ENCODE measurements around the gene INPP4B.

INPP4B gene

DNA sequence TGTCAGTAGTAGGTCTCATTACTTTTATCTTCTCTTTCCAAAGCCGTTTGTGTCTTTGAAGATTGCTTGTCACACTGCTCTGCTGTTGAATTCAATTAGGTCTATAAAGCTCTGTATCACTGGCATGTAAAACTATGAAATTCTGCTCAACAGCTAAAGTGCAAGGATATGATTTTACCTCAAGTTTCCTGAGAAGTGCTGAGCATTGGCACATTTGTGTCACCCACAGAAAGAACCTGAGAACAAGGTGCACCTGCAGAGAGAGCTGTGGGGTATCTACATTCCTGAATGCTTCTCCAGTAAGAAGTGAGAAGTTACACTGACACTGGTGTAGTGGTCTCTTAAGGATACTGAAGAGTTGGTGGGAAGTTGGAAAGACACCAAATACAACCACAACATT lies 274.0 kb downstream of the INPP4B start:
- no peak for DNase-seq (ENCODE audit: low spot score)

DNA sequence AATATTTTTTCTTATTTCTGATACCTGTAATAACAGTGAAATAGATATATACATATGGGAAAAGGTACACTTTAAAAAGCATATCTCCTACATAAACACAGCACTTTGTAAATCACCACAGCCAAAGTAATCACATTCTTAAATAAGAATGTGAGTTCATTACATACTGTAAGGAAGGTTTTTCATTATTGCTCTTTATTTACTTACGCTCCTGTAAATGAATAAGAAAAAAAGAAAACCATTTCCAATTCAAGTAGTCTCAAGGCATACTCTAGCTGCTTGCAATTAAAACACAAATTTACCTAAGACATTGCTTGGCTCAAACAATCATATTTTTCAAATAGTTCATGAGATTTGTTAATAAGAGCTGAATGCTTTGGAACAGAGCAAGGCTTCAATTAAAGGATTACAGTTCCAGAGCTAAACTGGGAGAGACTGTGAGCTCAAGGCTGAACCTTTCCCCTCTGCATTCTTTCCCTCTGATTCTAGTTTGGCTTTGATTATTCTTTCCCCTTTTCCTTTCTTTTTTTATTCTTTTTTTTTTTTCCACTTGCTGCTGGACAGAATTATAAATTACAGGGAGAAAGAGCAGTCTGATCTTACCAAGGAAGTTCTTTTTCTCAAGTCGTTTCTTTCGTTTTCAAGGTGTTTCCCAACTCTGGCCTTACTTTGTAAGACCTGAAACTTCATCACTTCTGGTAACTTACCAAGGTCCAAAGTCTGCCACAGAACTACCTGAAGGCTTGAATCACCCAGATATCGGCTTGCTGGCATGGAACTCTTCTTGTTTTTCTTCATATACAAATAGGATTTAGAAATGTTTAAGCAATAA lies 278.3 kb downstream of the INPP4B start:
- no peak for DNase-seq (ENCODE audit: low spot score)

DNA sequence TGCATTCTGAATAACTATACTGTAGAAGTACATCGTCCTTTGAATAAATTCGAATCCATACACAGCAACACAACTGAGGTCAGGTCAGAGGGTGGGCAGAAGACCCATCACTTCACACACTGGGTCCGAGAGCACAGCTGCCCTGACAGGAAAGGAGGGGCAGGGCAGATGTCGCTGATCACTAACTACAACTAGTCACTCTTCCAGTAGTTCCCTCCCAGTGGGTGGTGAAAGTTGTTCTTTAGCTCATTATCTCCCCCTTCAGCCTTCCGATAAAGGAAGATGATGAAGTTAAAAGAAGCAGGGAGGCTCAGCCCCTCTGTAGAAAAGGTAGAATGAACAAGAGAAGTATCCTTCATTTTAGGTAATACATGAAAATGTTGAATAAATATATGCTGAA lies 278.9 kb downstream of the INPP4B start:
- DNase-seq (ENCODE audit: low spot score), result no peak

DNA sequence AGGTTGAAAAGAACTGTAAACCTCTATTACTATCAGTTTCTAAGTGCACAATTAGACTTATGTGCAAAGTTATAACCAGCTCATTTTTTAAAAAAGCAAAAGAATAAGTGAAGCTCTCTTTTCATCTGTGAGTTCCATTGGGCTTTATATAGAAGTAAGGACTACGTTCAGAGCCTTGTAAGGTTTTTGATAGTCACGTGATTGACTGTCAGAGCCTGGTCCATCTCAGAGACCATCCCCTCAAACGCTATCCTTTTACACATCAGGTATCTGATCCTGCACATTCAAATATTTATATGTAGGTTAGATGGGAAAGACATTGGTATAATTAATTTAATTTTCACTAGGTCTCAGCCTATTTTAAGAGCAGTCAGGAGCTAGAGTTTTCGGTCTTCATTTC lies 279.3 kb downstream of the INPP4B start:
- no peak for DNase-seq (ENCODE audit: low spot score)

DNA sequence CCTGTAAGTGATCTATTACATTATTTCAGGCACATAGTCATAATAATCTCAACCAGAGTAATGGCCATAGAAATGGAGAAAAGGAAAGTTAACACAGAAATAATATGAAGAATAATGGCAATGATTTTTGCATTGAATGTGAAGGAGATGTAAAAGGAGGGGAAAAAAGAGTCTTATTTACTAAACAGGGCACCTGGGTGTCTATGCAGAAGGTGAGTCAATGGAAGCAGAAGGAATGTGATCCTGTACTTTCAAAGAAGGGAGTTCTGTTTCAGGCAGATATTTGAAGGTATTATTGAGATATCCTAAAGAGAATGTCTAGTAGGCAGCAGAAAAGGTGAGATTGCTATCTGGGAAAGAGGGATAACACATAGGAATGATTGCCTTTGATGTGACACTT lies 279.9 kb downstream of the INPP4B start:
- DNase-seq (ENCODE audit: low spot score), result no peak

DNA sequence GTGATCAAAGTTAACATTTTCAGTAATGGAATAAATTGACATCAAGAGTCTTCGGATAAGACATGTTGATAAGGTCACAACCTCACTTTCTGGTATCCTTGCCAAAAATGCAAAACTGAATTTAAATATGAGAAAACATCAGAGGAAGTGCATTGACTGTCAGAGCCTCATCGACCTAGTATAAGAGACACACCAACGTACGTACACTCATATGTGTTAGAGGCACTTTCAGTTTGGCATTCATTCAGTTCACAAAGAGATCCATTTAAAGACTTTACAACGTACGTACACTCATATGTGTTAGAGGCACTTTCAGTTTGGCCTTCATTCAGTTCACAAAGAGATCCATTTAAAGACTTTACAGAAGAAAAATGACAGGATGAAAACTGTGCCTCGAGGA lies 280.3 kb downstream of the INPP4B start:
- no peak for DNase-seq (ENCODE audit: low spot score)

DNA sequence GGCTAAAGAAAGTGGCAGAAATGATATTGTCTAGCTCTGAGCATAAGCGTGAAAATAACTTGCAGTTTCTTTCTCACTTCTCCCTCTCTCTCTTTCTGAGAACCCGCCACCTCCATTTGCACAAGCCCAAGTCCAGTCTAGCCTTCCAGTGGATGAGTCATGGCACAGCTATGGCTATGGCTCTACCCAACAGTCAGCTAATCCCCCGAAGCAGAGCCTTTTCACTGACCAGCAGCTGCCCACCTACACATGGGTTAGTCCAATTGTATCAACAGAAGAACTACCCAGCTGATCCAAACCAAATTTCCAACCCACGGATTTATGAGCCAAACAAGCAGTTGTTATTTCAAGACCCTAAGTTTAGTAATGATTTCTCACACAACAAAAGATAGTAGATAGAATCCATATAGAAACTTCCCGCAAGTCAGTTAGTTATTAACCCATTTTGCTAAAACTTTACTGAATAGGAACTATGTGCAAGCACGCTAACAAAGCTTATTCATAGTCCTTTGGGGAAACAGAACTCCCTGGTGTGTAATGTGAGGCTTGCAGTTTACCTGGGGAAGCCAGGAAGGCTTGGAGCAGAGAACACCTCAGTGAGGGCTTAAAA lies 282.3 kb downstream of the INPP4B start:
- DNase-seq (ENCODE audit: low spot score), result no peak

DNA sequence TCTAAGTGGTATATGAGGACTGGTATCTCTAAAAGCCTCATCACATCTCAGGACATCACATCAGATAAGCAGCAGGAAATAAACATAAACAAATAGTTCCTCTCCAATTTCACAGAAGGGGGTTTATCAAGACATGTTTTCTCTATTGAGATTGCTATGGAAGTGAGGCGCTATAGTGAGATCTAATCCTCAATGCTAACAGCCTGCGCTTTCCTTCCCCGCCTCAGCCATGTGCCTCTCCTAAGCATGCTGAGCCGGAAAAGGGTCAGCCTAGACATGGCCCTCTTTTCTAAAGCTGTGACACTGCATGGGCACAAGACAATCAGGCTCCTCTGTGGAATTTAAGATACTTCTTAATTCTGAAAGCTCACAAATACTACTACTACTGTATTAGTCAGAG lies 286.1 kb downstream of the INPP4B start:
- no peak for DNase-seq (ENCODE audit: low spot score)

DNA sequence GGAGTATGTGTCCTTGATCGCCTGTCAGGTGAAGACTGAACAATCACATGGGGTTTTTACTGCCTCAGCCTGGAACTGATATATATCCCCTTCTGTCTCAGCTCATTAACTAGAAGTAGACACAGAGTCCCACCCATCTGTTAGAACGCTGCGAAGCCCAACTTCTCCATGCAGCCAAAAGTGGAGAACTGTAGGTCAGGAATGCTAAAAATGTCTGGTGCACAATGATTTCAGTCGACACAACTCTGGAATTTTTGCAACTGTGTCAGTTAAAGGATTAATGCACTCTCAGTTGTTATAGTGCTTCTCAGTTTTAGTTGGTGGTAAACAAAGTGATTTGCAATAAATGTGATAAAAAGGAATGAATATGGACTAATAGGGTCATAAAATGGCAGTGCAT lies 287.2 kb downstream of the INPP4B start:
- DNase-seq (ENCODE audit: low spot score), result no peak

DNA sequence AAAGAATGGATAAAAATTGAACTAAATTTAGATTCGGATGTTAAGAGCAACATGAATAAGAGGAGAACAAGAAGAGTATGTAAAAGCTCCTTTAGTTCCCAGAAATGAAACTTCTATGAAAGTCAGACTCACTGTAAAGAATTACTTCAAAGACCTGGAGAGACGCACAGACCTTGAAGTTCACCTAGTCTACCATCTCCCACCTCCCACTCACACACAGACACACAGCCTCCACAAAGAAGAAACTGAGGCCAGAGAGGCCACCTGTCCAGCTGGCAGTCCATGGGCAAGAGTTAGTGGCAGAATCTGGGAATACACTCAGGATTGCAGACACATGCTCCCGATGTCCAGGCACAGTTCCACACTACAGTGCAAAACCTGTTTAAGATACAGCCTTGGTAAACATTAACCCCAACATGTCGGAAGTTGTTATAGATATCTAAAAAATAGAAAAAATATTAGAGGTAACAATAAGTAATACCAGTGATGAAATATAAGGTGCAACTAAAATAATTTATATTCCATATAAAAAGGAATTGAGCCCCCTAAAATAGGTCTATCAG lies 288.8 kb downstream of the INPP4B start:
- DNase-seq (ENCODE audit: low spot score), result no peak

DNA sequence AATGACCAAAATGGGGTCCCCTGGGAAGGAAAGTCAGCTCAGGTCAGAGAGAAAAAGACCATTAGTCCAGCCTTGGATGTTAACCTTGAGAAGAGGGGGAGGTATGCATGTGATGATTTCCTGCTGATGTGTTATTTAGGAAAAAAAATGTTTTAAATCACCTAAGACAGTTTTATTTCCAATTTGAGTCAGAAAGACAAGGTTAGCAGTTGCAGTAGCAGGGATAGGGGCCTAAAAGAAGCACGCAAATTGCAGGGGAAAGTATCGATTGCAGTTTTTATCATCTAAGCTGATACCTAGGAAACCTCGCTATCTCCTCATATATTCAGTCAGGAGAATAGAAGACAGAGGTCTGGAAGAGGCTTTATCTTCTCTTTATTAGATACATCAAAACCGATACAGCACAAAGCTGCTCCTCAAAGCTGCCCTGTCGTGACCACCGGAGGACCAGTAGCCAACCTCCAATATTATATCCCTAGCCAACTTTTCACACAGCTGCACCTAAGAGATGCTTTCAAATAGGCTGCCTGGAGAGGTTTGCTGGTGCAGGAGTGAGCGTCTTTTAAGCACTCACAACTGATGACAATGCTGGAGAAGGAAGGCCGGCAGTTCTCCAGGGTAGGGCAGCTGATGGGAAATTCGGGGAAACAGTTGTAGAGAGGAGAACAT lies 289.4 kb downstream of the INPP4B start:
- no peak for DNase-seq (ENCODE audit: low spot score)

DNA sequence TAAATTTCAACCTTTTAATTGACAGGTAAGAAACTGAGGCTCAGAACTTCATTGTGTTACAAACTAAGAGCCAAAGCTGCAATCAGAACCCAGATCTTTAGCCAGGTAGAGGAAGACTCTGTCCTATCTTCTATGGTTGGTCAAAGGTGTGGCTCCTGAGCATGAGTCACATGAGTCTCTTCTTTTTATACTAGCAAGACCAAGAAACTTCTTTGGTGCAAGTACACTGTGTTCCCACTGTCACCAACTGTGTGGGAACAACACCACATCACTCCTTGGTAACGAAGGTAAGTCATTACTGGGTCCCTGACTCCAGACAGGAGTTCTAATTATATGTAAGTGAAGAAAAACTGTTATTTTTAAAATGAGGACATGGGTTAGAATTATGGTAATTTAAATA lies 290.1 kb downstream of the INPP4B start:
- DNase-seq (ENCODE audit: low spot score), result no peak

DNA sequence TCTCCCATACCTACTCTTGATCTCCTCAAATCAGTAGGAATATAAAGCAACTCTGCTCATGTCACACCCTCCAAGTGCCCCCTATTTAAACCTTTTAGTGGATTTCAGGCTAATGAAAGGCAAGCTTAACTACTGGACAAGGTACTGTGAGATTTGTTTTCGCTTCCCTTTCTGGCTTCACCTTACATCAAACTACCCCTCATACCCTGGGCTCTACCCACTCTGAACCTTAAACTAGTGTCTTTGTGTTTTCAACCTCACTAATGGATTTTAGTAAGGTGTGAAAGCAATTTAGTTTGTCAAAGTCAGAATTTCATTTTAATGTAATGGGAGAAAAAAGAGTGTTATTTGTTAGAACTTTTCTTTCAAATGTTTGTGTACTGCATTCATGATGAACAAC lies 291.7 kb downstream of the INPP4B start:
- no peak for DNase-seq (ENCODE audit: low spot score)

DNA sequence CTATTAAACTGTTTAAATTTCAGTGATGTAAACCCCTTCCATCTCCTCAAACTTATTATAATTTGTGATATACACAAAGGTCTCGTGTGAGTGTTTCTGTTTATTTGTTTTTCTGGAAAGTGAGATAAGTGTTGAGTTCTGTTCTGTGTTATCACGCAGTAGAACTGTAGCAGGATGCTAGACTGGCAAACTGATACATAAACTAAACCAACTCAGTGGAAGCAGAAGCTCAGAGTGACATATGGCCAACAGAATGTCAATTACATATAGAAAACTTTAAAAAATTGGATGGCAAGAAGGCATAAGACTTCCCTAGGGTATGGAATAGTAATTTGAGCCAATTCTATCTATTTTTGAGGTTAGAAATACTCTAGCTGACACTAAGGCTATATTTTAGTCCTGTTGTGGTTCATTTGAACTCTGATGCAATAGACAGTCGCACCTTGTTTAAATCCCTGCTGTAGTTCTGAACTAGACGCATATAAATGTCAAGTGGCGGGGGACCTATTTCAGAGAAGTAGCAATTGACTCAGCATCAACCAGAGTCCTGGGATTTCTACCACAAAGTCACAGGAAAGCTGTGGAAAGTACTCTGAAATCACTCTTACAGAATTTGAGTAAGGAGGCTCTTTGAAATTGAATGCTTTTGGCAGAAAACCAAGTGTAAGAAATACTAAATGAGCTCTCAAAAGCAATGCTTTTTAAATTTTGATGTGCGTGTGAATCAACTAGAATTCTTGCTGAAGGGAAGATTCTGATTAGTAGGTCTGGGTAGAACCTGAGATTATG lies 294.4 kb downstream of the INPP4B start:
- no peak for DNase-seq (ENCODE audit: low spot score)

DNA sequence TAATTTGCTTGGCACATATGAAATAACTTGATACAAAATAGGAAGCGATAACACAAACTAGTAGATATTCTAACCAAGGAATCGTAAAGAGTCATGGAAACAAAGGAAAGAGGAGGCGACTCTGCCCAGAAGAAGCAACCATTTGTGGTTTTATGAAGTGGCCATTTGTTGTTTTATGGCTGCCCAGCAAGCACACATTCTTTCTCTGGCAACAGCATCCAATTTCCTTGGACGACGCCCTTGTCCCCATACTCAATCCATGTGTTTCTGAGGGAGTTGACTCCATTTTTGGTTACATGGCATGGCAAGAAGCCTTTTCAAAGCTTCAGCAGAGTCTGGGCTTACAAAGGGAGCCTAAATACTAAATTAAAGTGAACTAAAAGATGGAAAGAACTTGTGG lies 295.1 kb downstream of the INPP4B start:
- DNase-seq (ENCODE audit: low spot score), result no peak

DNA sequence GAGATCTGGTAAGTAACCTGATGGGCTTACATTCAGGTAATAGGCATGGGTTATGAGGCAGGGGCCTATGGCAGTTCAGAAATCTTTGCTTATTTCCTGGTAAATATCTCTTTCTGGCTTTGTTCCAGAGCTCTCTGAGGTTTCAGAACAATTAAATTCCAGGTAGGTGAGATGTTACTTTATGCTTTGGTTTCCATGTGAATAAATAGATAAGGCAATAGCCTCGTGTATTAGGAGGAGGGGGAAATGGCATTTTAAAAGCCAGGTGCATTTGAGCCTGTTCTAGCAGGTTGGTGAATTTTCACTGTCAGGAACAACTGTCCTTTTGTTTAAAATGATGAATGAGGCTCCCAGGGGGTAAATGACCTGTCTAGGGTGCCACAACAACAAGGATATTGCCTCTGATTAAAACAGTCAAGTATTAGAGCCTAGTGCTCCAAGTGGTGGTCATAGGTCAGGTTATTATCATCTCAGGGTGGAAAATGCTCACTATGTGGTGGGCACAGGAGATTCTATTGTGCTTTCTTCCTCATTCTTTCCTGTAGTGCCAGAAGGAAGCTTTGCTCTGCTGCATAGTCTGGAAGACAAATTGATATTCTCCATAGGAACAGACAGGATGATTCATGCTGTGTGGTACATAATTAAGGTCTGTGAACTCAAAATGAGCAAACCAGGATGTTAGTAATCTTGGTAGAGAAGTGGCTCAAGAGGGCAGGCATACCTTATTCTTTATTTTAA lies 296.2 kb downstream of the INPP4B start:
- DNase-seq (ENCODE audit: low spot score), result peak; percentile 78

DNA sequence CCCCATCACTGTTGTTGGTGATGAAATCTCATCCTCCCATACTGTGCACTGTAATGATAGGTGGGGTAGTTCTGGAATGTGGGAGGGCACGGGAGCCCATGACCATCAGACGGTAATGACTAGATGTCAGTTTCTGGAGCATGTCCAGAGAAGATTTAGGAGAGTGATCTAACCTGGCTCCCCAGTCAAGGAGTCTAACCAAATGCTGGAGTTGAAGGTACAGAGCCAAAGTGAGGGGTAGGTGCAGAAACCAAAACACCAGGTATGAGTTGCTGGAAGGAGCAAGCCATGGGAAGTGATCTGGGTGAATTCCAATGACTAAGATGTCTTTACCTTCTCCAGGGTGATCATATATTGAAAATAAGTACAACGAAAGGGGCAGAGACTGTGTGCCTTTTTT lies 296.9 kb downstream of the INPP4B start:
- no peak for DNase-seq (ENCODE audit: low spot score)

DNA sequence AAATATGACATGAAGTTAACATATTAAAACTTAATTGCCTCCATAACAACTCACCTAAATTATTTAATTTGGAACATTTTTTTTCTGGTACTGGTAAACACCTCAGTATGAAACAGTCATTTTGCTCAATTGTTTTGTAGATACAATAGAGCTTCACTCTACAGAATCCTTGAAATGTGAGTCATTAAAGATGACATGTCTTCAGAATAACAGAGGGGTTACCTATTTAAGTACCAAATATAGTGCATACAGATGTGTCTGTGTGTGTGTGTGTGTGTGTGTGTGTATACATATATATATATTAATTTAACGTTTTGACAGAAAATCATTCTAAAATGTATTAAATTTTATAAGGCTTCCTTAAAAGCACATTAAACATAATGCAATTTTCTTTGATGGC lies 297.6 kb downstream of the INPP4B start:
- DNase-seq (ENCODE audit: low spot score), result no peak

DNA sequence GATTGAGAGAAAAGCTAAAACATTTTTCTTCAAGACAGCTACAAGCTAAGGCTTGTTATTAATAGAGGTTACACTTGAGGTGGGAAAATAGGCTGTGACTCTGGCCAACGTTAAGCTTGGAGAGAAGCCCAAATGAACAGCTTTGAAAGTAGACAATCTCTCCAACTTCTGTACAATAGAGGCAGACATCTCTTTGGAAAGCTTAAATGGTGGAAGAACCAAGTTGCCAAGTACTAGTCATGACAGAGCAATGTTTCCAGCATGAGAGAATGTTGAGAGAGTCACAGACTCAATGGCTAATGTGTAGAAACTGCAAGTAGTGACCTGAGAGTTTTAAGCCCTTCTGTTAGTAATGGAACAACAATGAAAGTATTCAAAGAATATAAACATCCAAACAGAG lies 298.1 kb downstream of the INPP4B start:
- no peak for DNase-seq (ENCODE audit: low spot score)

DNA sequence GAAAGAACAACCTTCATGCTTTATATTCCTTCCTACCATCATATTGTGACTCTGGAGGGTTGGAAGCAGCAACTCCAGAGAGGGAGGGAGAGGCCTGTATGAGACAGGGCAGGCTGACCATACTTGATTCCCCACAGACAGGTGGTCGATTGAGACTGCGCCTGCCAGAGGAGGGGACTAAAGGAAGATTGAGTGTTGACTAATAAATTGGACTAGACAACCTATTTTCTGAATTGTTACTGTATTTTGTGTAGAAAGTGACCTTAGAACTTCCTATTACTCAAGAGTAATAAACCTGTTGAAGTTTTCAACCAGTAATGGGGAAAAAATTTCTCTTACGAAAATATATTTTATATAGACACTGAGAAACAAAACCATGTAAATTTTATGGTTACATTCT lies 301.5 kb downstream of the INPP4B start:
- DNase-seq (ENCODE audit: low spot score), result no peak

DNA sequence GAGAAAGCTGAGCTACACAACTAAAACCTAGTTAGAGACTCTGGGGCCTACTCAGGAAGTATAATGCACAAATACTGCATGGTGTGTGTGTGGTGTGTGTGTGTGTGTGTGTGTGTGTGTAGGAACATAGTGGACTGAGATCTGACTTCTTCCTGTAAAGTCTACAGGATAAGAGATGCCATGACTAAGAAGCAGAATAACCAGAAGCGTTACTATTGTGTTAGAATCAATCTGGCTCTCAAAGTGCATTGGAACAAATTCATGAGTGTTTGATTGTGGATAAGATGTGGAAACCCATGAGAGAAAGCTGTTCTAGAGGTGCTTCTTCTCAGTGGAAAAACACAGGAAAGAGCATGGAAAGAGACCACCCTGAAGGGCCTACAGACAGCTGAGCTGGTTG lies 302.1 kb downstream of the INPP4B start:
- DNase-seq (ENCODE audit: low spot score), result no peak

DNA sequence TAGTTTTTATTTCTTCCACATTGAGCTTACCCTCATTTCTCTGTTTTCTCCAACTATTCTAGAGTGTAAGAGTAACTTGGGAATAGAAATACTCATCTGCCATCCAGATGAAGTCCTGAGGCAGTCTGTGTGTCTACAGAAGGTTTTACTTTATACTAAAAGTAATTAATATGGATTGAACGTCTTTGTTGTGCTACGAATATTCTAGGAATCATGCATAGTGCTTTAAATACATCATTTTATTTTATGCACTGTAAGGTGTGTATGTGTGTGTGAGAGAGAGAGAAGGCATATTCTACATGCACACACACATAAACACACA lies 305.7 kb downstream of the INPP4B start:
- no peak for DNase-seq (ENCODE audit: low spot score)
